Panc1 (cell line): ENCODE data around the gene IL12RB2.

Source experiments
- CTCF ChIP-seq: fragments of 450-650 bp; IDR thresholded peaks from 2 replicates; pipeline ENCODE4 v1.5.1; 2017; ENCODE audit warnings: mild to moderate bottlenecking
- POLR2AphosphoS5 ChIP-seq: IDR thresholded peaks from 2 replicates; pipeline ENCODE4 v1.6.1; 2012; ENCODE audit warnings: mild to moderate bottlenecking, low read depth, low read length, moderate library complexity
- SIN3A ChIP-seq: IDR thresholded peaks from 2 replicates; pipeline ENCODE4 v1.6.1; 2012; ENCODE audit warnings: low read depth, mild to moderate bottlenecking, low read length, moderate library complexity, borderline replicate concordance; ENCODE audit not compliant: insufficient read depth
- TCF7L2 ChIP-seq: IDR thresholded peaks from 2 replicates; pipeline ENCODE4 v1.6.1; 2011; ENCODE audit warnings: mild to moderate bottlenecking, low read depth, low read length, inconsistent platforms
- TF ChIP-seq, protein P1 (sequence below), 2 experiments: IDR thresholded peaks; 2 replicates each; pipeline ENCODE4 v1.6.1; 2011 to 2012; ENCODE audit warnings: low read depth in 2 of 2, control low read depth in 1 of 2, low read length in 1 of 2, mild to moderate bottlenecking in 1 of 2, moderate library complexity in 1 of 2; ENCODE audit not compliant: insufficient read depth in 1 of 2

DNA sequence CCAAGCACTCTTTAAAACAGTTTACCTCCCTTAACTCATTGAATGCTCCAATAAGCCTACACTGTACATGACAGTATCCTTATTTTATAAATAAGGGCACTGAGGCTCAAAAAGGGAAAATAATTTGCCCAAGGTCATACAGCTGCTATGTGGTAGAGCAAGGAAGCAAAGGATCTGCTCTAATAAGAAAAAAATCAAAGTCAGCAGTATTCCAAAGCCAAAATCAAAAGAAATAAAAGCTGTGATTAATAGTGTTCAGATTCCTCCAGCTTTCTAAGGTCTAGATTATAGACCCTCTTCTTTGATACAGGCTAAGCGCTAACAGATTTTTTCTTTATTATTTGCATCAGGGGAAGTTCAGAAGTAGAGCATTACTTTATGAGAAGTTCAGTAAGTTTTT is 39.3 kb downstream of the IL12RB2 start:
- no peak for TF ChIP-seq CTCF
- TF ChIP-seq POLR2AphosphoS5 = no peak
- TF ChIP-seq TCF7L2 = no peak
- TF ChIP-seq, protein P1, sequence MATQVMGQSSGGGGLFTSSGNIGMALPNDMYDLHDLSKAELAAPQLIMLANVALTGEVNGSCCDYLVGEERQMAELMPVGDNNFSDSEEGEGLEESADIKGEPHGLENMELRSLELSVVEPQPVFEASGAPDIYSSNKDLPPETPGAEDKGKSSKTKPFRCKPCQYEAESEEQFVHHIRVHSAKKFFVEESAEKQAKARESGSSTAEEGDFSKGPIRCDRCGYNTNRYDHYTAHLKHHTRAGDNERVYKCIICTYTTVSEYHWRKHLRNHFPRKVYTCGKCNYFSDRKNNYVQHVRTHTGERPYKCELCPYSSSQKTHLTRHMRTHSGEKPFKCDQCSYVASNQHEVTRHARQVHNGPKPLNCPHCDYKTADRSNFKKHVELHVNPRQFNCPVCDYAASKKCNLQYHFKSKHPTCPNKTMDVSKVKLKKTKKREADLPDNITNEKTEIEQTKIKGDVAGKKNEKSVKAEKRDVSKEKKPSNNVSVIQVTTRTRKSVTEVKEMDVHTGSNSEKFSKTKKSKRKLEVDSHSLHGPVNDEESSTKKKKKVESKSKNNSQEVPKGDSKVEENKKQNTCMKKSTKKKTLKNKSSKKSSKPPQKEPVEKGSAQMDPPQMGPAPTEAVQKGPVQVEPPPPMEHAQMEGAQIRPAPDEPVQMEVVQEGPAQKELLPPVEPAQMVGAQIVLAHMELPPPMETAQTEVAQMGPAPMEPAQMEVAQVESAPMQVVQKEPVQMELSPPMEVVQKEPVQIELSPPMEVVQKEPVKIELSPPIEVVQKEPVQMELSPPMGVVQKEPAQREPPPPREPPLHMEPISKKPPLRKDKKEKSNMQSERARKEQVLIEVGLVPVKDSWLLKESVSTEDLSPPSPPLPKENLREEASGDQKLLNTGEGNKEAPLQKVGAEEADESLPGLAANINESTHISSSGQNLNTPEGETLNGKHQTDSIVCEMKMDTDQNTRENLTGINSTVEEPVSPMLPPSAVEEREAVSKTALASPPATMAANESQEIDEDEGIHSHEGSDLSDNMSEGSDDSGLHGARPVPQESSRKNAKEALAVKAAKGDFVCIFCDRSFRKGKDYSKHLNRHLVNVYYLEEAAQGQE (IDR thresholded peaks at IDR 0.05; ENCODE audit: insufficient read depth in 1 of 2, low read depth in 2 of 2, low read length in 1 of 2) = no peak
- TF ChIP-seq SIN3A = no peak
